T-cell (primary cell): Measurements from ENCODE around the gene FBXO42. TPM values are rescaled to one million over a fixed set of nuclear protein-coding genes. Genes with fewer than 3 reads are reported as not detected.
"Not testable (repeated sequence)": the region's sequence is repeated elsewhere in the genome, so short reads cannot be mapped to it uniquely, and the experiment has no call there.

ENCODE experiments used
- ATAC-seq, 4 experiments: fragments of 200-7000 bp in 3 of 4; fragments of 150-1000 bp in 1 of 4; cut with Tn5 transposase; replicated peaks in 1 of 4; 1 replicate in 3 of 4; 2 replicates in 1 of 4; pipeline ENCODE4 v1.10.0; 2021; ENCODE audit warnings: moderate library complexity in 3 of 4, mild to moderate bottlenecking in 2 of 4, moderate number of reproducible peaks in 1 of 4
- CTCF ChIA-PET, 2 donors: fragments of 300-600 bp; sonication (Branson Sonifier 250); formaldehyde crosslinking; loops; one replicate each; lab custom pipeline; 2022; ENCODE audit warnings: antibody characterized with exemption in 2 of 2; lab: Charles Lee
- POLR2A ChIA-PET, 2 donors: fragments of 300-600 bp; sonication (Branson Sonifier 250); formaldehyde crosslinking; loops; one replicate each; lab custom pipeline; 2022; ENCODE audit warnings: antibody characterized with exemption in 2 of 2; lab: Charles Lee
- DNase-seq, 35 experiments: peaks; one replicate each; pipeline versions ENCODE4 v3.0.0 to v3.0.0-alpha.2; 2013 to 2023
- H3K27ac ChIP-seq: one replicate; pipeline ENCODE4 v1.5.1; 2013; ENCODE audit warnings: low read length
- H3K27me3 ChIP-seq, 2 experiments: replicated peaks in 1 of 2; 1 replicate in 1 of 2; 2 replicates in 1 of 2; pipeline versions ENCODE4 v1.6.1 to v1.7.0; 2013; ENCODE audit warnings: low read length in 1 of 2, mixed read lengths in 1 of 2; ENCODE audit not compliant: control insufficient read depth in 2 of 2, insufficient read depth in 2 of 2; ENCODE audit errors: extremely low read depth in 1 of 2
- H3K36me3 ChIP-seq, 2 donors: 1 replicate in 1 of 2; 2 replicates in 1 of 2; pipeline versions ENCODE4 v1.6.1 to v1.7.0; 2013; ENCODE audit warnings: low read length in 1 of 2; ENCODE audit not compliant: control insufficient read depth in 2 of 2, insufficient read depth in 1 of 2; ENCODE audit errors: extremely low read depth in 1 of 2
- H3K4me1 ChIP-seq, 2 experiments: 1 replicate in 1 of 2; 2 replicates in 1 of 2; pipeline versions ENCODE4 v1.6.1 to v1.7.0; 2013; ENCODE audit warnings: low read length in 2 of 2, mixed read lengths in 1 of 2; ENCODE audit not compliant: insufficient read depth in 2 of 2, control insufficient read depth in 1 of 2; ENCODE audit errors: extremely low read depth in 1 of 2
- H3K4me3 ChIP-seq, 2 donors: 1 replicate in 1 of 2; 2 replicates in 1 of 2; pipeline versions ENCODE4 v1.5.1 to v1.7.0; 2013; ENCODE audit warnings: mild to moderate bottlenecking in 2 of 2, low read length in 1 of 2, moderate library complexity in 1 of 2; ENCODE audit not compliant: control insufficient read depth in 1 of 2; ENCODE audit errors: extremely low read depth in 1 of 2
- H3K9me3 ChIP-seq: 2 replicates; pipeline ENCODE4 v1.7.0; 2013
- H3K27ac Mint-ChIP-seq, 2 donors: one replicate each; pipeline ENCODE4 v1.8.0; 2020 to 2021; ENCODE audit warnings: mild to moderate bottlenecking in 2 of 2, mixed read lengths in 2 of 2
- H3K27me3 Mint-ChIP-seq, 2 donors: one replicate each; pipeline ENCODE4 v1.8.0; 2021 to 2022; ENCODE audit warnings: mixed read lengths in 2 of 2
- H3K36me3 Mint-ChIP-seq: one replicate; pipeline ENCODE4 v1.8.0; 2021; ENCODE audit warnings: mixed read lengths
- H3K4me1 Mint-ChIP-seq, 3 donors: one replicate each; pipeline ENCODE4 v1.8.0; 2020 to 2022; ENCODE audit warnings: mixed read lengths in 3 of 3, mild to moderate bottlenecking in 1 of 3
- H3K4me3 Mint-ChIP-seq, 3 donors: one replicate each; pipeline ENCODE4 v1.8.0; 2020 to 2022; ENCODE audit warnings: mild to moderate bottlenecking in 3 of 3, mixed read lengths in 3 of 3, moderate library complexity in 3 of 3
- H3K9me3 Mint-ChIP-seq, 3 donors: one replicate each; pipeline ENCODE4 v1.8.0; 2020 to 2022; ENCODE audit warnings: mixed read lengths in 3 of 3
- WGBS: methylation state at CpG from one replicate; pipeline ENCODE4 v1.1.5; 2013; ENCODE audit warnings: missing lambda C conversion rate; ENCODE audit not compliant: insufficient coverage; 5-methylcytosine and 5-hydroxymethylcytosine counted together
- total RNA-seq, 35 experiments: library from RNA in 6 of 35; stranded (reverse) in 6 of 35; fragments of 120-200 nt in 1 of 35; gene quantifications; one replicate each; pipeline versions ENCODE4 v1.2.1 to v1.2.4 and lab custom pipeline; 2013 to 2026

Gene FBXO42
- total RNA-seq, 5 donors from 2014 or later (not counting 1 experiment from before 2014, with no cell fraction given), result 20.6 to 23.4 (median 22.5) TPM

DNA sequence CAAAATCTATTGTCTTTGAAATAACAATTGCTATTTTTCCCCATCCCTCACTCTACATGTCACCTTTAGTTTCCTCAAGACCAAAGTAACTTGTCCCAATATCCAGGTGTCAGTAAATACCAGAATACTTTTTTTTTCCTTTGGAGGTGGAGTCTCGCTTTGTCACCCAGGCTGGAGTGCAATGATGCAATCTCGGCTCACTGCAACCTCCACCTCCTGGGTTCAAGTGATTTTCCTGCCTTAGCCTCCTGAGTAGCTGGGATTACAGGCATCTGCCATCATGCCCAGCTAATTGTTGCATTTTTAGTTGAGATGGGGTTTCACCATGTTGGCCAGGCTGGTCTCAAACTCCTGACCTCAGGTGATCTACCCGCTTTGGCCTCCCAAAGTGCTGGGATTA lies 94.7 kb downstream of the FBXO42 start:
- H3K9me3 Mint-ChIP-seq, H3K27me3 Mint-ChIP-seq, H3K9me3 ChIP-seq, H3K4me1 ChIP-seq, H3K27ac Mint-ChIP-seq, ATAC-seq, H3K27me3 ChIP-seq, H3K4me3 Mint-ChIP-seq, DNase-seq, CTCF ChIA-PET, H3K4me1 Mint-ChIP-seq, POLR2A ChIA-PET, H3K27ac ChIP-seq, H3K4me3 ChIP-seq: not testable (repeated sequence)
- peaks cover 7 to 42% of the 10 kb centered on the region in 2 donors for H3K36me3 ChIP-seq
- no CpG with 5 or more reads among the region's 3 CpGs for WGBS
- H3K36me3 Mint-ChIP-seq, result peaks cover 26% of the 10 kb centered on the region

GRCh38 chr1:16256478-16256877 lies 95.8 kb downstream of the FBXO42 start:
- Mint-ChIP-seq H3K4me3 (no peak overlapping the region), H3K9me3 (no peaks in the 10 kb centered on the region), H3K36me3 (peaks cover 34% of the 10 kb centered on the region), H3K4me1 (peaks cover 0 to 4% (median 0%) of the 10 kb centered on the region in 3 donors), H3K27ac (no peak overlapping the region), H3K27me3 (no peaks in the 10 kb centered on the region)
- Histone ChIP-seq H3K27me3 (no peaks in the 10 kb centered on the region), H3K4me1 (no peaks in the 10 kb centered on the region), H3K27ac (no peak overlapping the region), H3K4me3 (no peak overlapping the region), H3K9me3 (no peaks in the 10 kb centered on the region), H3K36me3 (peaks cover 7 to 51% of the 10 kb centered on the region in 2 donors)
- DNase-seq, result no peak
- WGBS, result no CpG with 5 or more reads among the region's 4 CpGs
- ChIA-PET CTCF (no interaction called here), POLR2A (no interaction called here)
- no peak for ATAC-seq

DNA sequence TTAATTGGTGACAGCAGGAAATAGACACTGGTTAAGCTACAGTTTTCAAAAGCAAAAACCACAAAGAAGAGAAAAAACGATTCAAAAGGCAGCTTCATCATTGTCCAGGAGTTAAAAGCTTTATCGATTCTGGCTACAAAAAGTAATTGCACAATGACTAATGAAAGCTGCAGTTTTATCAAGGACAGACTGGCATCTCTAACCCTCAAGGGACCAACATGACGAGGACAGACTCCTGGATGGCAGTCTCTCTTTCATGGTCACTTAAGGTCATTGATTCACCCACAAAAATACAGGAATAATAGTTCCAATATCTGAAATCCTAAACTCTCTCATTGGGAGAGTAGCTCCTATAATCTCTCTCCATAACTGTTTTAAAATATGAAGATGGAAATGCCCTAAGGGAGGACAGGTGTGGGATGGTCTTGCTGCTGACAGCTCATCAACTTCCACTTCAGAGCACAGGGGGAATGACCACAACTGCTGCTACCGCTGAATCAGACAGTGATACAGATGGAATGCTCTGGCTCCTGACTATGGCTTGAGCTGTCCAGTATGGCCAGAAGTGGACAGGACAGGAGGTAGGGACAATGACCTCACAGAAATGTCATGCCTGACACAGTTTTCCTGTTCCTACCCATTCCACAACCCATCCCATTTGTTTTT lies 97.9 kb downstream of the FBXO42 start:
- H3K4me3 ChIP-seq, result no peak overlapping the region
- peaks cover 13 to 63% of the 10 kb centered on the region in 2 donors for H3K36me3 ChIP-seq
- no peaks in the 10 kb centered on the region for H3K9me3 ChIP-seq
- Mint-ChIP-seq H3K4me3 (no peak overlapping the region), H3K36me3 (peaks cover 42% of the 10 kb centered on the region), H3K4me1 (peaks cover 5 to 12% (median 8%) of the 10 kb centered on the region in 3 donors), H3K27me3 (no peaks in the 10 kb centered on the region), H3K27ac (peak overlapping the region in 1 of 2 donors; percentile 64), H3K9me3 (no peaks in the 10 kb centered on the region)
- no peak for DNase-seq
- no peaks in the 10 kb centered on the region for H3K4me1 ChIP-seq
- H3K27ac ChIP-seq, result no peak overlapping the region
- WGBS, result 82% methylated on average over 4 of the region's 4 CpGs
- H3K27me3 ChIP-seq, result no peaks in the 10 kb centered on the region
- ChIA-PET POLR2A (interaction anchor here in 1 of 2 donors (0.6 kb wide), 1 partner anchor 47 kb away, joined by 3 read pairs; no protein-coding TSS in a partner anchor), CTCF (interaction anchor here in 1 of 2 donors (0.7 kb wide), 1 partner anchor 17 kb away, joined by 3 read pairs; no protein-coding TSS in a partner anchor)
- no peak for ATAC-seq

- Histone ChIP-seq H3K9me3 (no peaks in the 10 kb centered on the region), H3K4me1 (no peaks in the 10 kb centered on the region), H3K27me3 (no peaks in the 10 kb centered on the region), H3K27ac (no peak overlapping the region), H3K4me3 (no peak overlapping the region), H3K36me3 (peaks cover 13 to 62% of the 10 kb centered on the region in 2 donors)
- Mint-ChIP-seq H3K27ac (peak overlapping the region in 1 of 2 donors; percentile 67), H3K9me3 (no peaks in the 10 kb centered on the region), H3K36me3 (peaks cover 42% of the 10 kb centered on the region), H3K27me3 (no peaks in the 10 kb centered on the region), H3K4me1 (peaks cover 12 to 20% (median 16%) of the 10 kb centered on the region in 3 donors), H3K4me3 (no peak overlapping the region)
- DNase-seq (no peak), ATAC-seq (no peak)
- 100% methylated on average over 3 of the region's 5 CpGs for WGBS
- POLR2A ChIA-PET, result no interaction called here
- CTCF ChIA-PET, result no interaction called here
These were observed 98.9 kb downstream of the FBXO42 start for GRCh38 chr1:16253332-16253922.

DNA sequence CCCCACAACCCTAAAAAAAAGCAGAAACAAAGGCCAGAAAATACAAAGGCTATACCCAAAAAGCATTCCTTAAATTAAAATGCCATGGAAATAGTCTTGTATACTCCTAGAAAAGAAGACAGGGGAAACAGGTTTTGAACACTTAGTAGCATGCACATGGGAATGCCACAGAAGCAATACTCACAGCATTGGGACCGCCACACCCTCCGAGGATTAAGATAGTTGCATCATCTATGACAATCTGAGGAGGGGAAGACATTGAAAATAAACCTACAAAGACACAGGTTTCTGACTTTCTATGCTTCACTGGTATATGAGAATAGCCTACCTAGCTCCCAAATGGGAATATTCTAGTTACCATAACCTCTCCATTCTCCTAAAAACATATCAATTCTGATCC lies 99.4 kb downstream of the FBXO42 start:
- Histone ChIP-seq H3K27me3 (no peaks in the 10 kb centered on the region), H3K27ac (no peak overlapping the region), H3K9me3 (no peaks in the 10 kb centered on the region), H3K36me3 (peaks cover 13 to 66% of the 10 kb centered on the region in 2 donors), H3K4me1 (no peaks in the 10 kb centered on the region), H3K4me3 (no peak overlapping the region)
- Mint-ChIP-seq H3K27ac (no peak overlapping the region), H3K27me3 (no peaks in the 10 kb centered on the region), H3K4me3 (no peak overlapping the region), H3K4me1 (peaks cover 12 to 21% (median 17%) of the 10 kb centered on the region in 3 donors), H3K36me3 (peaks cover 42% of the 10 kb centered on the region), H3K9me3 (no peaks in the 10 kb centered on the region)
- CTCF ChIA-PET, result no interaction called here
- no CpG with 5 or more reads among the region's 2 CpGs for WGBS
- ATAC-seq, result no peak
- POLR2A ChIA-PET, result no interaction called here
- no peak for DNase-seq

GRCh38 chr1:16251381-16251780 lies 100.9 kb downstream of the FBXO42 start:
- POLR2A ChIA-PET, result no interaction called here
- peaks cover 38% of the 10 kb centered on the region for H3K36me3 Mint-ChIP-seq
- no peak overlapping the region for H3K4me3 Mint-ChIP-seq
- H3K36me3 ChIP-seq, result peaks cover 13 to 68% of the 10 kb centered on the region in 2 donors
- H3K4me1 ChIP-seq, result no peaks in the 10 kb centered on the region
- H3K4me3 ChIP-seq, result no peak overlapping the region
- WGBS, result 88% methylated on average over 3 of the region's 10 CpGs
- ATAC-seq (no peak), DNase-seq (no peak)
- peaks cover 12 to 21% (median 17%) of the 10 kb centered on the region in 3 donors for H3K4me1 Mint-ChIP-seq
- no peaks in the 10 kb centered on the region for H3K9me3 Mint-ChIP-seq
- no peak overlapping the region for H3K27ac Mint-ChIP-seq
- no peaks in the 10 kb centered on the region for H3K9me3 ChIP-seq
- H3K27me3 ChIP-seq, result no peaks in the 10 kb centered on the region
- CTCF ChIA-PET, result no interaction called here
- no peaks in the 10 kb centered on the region for H3K27me3 Mint-ChIP-seq
- H3K27ac ChIP-seq, result no peak overlapping the region
